Measurements from ENCODE around the gene ITGB7. TPM values are rescaled to one million over a fixed set of nuclear protein-coding genes. Genes with fewer than 3 reads are reported as not detected.

Gene ITGB7
- total RNA-seq, 1 donor from 2014 or later: 1.6 TPM

DNA sequence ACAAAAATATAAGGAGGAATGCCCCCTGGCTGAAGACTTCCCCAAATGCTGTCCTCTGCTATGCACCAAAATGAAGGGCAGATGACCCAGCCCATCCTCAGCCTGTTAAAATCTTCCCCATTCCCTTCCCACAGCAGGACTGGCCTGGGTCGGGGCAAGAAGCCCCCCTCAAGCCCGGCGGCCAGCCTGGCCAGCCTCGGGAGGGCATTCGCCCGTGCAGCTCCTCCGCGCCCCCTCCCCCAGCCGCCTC is 24.5 kb upstream of the ITGB7 start:
- Histone ChIP-seq H3K9me3 (ENCODE audit: control insufficient read depth in 3 of 3, low read length in 3 of 3) (no peaks in the 10 kb centered on the region), H3K27ac (ENCODE audit: low read depth, low read length) (peak overlapping the region; percentile 44), H3K4me3 (ENCODE audit: low read length in 3 of 3) (peak overlapping the region; percentile 56 to 68 (median 65))

DNA sequence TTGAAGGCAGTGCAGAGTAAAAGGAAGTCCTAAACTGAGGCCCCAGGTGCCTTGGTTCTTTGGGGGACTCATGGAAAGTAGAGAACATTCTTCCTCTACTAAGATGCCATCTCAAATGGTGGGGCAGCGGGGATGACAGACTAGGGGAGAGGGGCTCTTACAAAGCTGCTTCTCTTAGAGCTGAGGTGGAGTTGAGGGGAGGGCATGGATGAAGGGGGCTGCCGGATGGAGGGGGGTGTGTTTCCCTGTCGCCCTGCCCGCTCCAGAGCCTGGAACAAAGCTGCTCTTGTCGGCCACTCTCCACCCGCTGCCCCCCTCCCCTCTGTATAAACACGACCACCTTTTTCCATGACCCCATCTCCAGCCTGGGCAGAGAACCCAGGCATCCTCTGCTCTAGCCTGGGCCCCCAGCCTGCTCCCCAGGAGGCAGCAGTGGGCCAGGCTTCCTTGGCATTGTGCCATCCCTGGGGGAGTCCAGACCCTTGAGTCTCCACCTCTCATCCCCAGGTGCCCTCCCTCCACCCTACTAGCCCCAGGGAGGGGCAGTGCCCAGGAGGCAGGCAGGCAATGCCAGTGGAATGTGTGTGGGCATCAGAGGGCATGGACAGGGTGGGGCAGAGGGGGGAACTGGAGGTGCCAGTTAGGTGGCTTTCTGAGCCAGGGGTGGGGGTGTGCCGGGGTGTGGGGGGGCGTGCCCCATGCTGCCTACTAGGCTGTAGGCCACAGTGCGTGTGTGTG is 23.2 kb upstream of the ITGB7 start:
- Histone ChIP-seq H3K27me3 (ENCODE audit: control insufficient read depth in 3 of 3, insufficient read depth in 3 of 3, low read length in 3 of 3) (peaks cover 19 to 30% (median 30%) of the 10 kb centered on the region in 3 donors), H3K9me3 (ENCODE audit: control insufficient read depth in 3 of 3, low read length in 3 of 3) (no peaks in the 10 kb centered on the region), H3K9ac (ENCODE audit: low read depth in 1 of 3, low read length in 3 of 3) (no peak overlapping the region), H3K27ac (ENCODE audit: low read depth, low read length) (no peak overlapping the region), H3K4me1 (ENCODE audit: control insufficient read depth in 3 of 3, insufficient read depth in 3 of 3, low read length in 3 of 3) (peaks cover 18 to 25% (median 20%) of the 10 kb centered on the region in 3 donors), H3K36me3 (ENCODE audit: control insufficient read depth in 3 of 3, insufficient read depth in 3 of 3, low read length in 3 of 3) (no peaks in the 10 kb centered on the region), H3K4me3 (ENCODE audit: low read length in 3 of 3) (no peak overlapping the region)

More for the DNA sequence above, 24.5 kb upstream of the ITGB7 start:
- Histone ChIP-seq H3K9ac (ENCODE audit: low read depth in 1 of 3, low read length in 3 of 3) (peak overlapping the region; percentile 43 to 68 (median 56)), H3K36me3 (ENCODE audit: control insufficient read depth in 3 of 3, insufficient read depth in 3 of 3, low read length in 3 of 3) (no peaks in the 10 kb centered on the region), H3K27me3 (ENCODE audit: control insufficient read depth in 3 of 3, insufficient read depth in 3 of 3, low read length in 3 of 3) (peaks cover 19 to 39% (median 36%) of the 10 kb centered on the region in 3 donors), H3K4me1 (ENCODE audit: control insufficient read depth in 3 of 3, insufficient read depth in 3 of 3, low read length in 3 of 3) (peaks cover 18 to 23% (median 20%) of the 10 kb centered on the region in 3 donors)

DNA sequence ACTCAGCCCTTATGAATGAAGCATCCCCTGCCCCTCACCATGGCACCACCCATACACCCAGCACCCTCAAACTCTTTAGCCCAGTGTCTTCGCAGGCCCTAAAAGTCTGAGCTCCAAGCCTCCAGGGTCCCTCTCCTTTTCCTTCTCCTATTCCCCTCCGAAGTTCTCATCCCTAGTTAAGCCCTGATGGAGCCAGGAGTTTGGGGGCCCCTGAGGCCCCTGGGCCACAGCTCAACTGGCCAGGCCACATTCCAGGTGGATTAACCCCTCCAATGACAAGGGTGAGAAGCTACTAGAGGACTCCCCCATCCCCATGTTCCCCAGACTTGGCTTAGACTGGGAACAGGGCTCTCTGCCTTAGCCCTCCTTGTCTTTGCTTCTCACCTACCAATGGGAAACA is 22.4 kb upstream of the ITGB7 start:
- Histone ChIP-seq H3K4me3 (ENCODE audit: low read length in 3 of 3) (no peak overlapping the region), H3K36me3 (ENCODE audit: control insufficient read depth in 3 of 3, insufficient read depth in 3 of 3, low read length in 3 of 3) (no peaks in the 10 kb centered on the region), H3K27ac (ENCODE audit: low read depth, low read length) (no peak overlapping the region), H3K9me3 (ENCODE audit: control insufficient read depth in 3 of 3, low read length in 3 of 3) (no peaks in the 10 kb centered on the region), H3K27me3 (ENCODE audit: control insufficient read depth in 3 of 3, insufficient read depth in 3 of 3, low read length in 3 of 3) (peaks cover 17 to 26% (median 25%) of the 10 kb centered on the region in 3 donors), H3K9ac (ENCODE audit: low read depth in 1 of 3, low read length in 3 of 3) (no peak overlapping the region), H3K4me1 (ENCODE audit: control insufficient read depth in 3 of 3, insufficient read depth in 3 of 3, low read length in 3 of 3) (peaks cover 20 to 32% (median 24%) of the 10 kb centered on the region in 3 donors)

DNA sequence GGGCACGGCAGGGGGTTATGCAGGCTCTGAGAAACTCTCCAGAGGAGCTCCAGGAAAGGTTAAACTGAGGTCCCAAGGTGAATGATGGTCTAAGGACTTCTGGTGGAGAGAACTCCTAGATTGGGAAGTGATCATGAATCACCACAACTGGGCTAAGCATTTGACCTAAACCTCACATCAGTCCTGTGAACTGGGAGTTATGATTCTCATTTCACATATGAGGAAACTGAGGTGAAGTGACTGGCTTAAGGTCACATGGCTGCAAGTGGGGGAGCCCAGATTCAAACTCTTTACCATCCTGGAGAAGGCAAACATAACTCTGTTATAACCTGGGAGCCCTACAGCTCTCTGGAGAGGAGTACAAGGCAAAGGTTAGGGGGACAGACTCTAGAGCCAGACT is 20.8 kb upstream of the ITGB7 start:
- Histone ChIP-seq H3K36me3 (ENCODE audit: control insufficient read depth in 3 of 3, insufficient read depth in 3 of 3, low read length in 3 of 3) (no peaks in the 10 kb centered on the region), H3K4me1 (ENCODE audit: control insufficient read depth in 3 of 3, insufficient read depth in 3 of 3, low read length in 3 of 3) (peaks cover 20 to 37% (median 23%) of the 10 kb centered on the region in 3 donors), H3K9me3 (ENCODE audit: control insufficient read depth in 3 of 3, low read length in 3 of 3) (no peaks in the 10 kb centered on the region), H3K27me3 (ENCODE audit: control insufficient read depth in 3 of 3, insufficient read depth in 3 of 3, low read length in 3 of 3) (peaks cover 6 to 13% (median 12%) of the 10 kb centered on the region in 3 donors), H3K27ac (ENCODE audit: low read depth, low read length) (no peak overlapping the region), H3K9ac (ENCODE audit: low read depth in 1 of 3, low read length in 3 of 3) (no peak overlapping the region), H3K4me3 (ENCODE audit: low read length in 3 of 3) (no peak overlapping the region)

DNA sequence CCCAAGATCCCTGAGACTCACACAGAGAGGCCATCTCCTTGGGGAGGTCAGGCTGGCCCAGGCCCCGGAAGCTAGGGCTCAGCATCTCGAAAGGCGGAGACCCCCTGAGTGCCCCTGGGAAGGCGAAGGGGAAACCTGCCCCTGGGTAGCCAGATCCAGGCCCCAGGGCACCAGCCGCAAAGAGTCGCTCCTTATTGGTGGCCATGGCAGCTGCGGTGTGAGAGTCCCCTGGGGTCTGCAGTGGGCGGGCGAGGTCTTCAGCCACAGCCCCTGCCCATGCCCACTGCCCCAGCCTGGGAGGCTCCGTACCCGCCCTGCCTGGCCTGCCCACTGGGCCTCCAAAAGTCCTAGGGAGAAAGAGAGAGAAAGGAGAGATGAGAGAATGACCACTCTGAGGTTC is 20.3 kb upstream of the ITGB7 start:
- Histone ChIP-seq H3K9me3 (ENCODE audit: control insufficient read depth in 3 of 3, low read length in 3 of 3) (no peaks in the 10 kb centered on the region), H3K27me3 (ENCODE audit: control insufficient read depth in 3 of 3, insufficient read depth in 3 of 3, low read length in 3 of 3) (peaks cover under 1 to 8% (median 7%) of the 10 kb centered on the region in 3 donors), H3K27ac (ENCODE audit: low read depth, low read length) (no peak overlapping the region), H3K4me1 (ENCODE audit: control insufficient read depth in 3 of 3, insufficient read depth in 3 of 3, low read length in 3 of 3) (peaks cover 18 to 37% (median 23%) of the 10 kb centered on the region in 3 donors), H3K9ac (ENCODE audit: low read depth in 1 of 3, low read length in 3 of 3) (no peak overlapping the region), H3K36me3 (ENCODE audit: control insufficient read depth in 3 of 3, insufficient read depth in 3 of 3, low read length in 3 of 3) (no peaks in the 10 kb centered on the region), H3K4me3 (ENCODE audit: low read length in 3 of 3) (no peak overlapping the region)

DNA sequence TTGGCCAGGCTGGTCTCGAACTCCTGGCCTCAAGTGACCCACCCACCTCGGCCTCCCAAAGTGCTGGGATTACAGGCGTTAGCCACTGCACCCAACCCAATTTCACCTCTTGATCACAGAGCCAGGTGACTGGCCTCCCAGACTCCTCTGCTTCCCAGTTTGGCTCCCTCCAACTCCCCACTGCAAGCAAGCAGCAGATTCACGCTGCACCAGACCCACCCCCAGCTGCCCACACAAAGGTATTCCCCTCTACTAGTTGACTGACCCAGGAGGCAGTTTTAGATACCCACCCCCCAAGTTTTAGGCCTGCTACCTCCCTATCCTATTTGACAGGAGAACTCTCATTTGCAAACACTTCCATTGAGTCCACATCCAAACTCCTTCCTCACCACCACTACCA is 19.8 kb upstream of the ITGB7 start:
- no peak overlapping the region for H3K9ac ChIP-seq (ENCODE audit: low read depth in 1 of 3, low read length in 3 of 3)
- H3K27me3 ChIP-seq (ENCODE audit: control insufficient read depth in 3 of 3, insufficient read depth in 3 of 3, low read length in 3 of 3): peaks cover 0 to 7% (median 6%) of the 10 kb centered on the region in 3 donors

DNA sequence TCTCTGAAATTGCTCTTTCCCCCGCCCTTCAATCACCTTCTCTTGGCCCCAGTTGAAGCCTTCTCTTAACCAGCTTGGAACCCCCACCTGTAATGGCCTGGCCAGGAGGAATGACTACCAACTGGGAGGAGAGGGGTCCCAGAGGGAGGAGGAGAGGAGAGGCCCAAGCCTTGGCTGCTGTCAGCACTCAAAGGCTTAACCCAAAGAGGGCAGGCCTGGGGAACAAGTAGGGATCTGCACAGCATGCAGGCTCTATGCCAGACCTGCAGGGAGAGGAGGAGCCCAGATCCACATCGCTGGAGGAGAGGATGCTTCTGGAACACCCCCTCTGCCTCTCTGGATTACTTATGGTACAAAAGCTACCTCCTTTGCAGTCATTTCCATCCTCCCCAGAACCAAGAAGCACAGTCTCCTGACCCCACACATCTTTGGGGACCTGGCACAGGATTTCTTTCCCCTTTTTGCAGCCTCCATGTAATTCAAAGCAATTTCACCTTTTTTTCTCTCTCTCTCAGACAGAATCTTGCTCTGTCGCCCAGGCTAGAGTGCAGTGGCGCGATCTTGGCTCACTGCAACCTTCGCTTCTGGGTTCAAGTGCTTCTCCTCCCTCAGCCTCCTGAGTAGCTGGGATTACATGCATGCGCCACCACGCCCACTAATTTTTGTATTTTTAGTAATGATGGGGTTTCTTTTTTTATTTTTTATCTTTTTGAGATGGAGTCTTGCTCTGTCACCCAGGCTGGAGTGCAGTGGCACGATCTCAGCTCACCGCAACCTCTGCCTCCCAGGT is 18.8 kb upstream of the ITGB7 start:
- Histone ChIP-seq H3K4me1 (ENCODE audit: control insufficient read depth in 3 of 3, insufficient read depth in 3 of 3, low read length in 3 of 3) (peaks cover 26 to 35% (median 28%) of the 10 kb centered on the region in 3 donors), H3K36me3 (ENCODE audit: control insufficient read depth in 3 of 3, insufficient read depth in 3 of 3, low read length in 3 of 3) (no peaks in the 10 kb centered on the region), H3K27me3 (ENCODE audit: control insufficient read depth in 3 of 3, insufficient read depth in 3 of 3, low read length in 3 of 3) (no peaks in the 10 kb centered on the region), H3K4me3 (ENCODE audit: low read length in 3 of 3) (no peak overlapping the region), H3K27ac (ENCODE audit: low read depth, low read length) (no peak overlapping the region), H3K9me3 (ENCODE audit: control insufficient read depth in 3 of 3, low read length in 3 of 3) (no peaks in the 10 kb centered on the region), H3K9ac (ENCODE audit: low read depth in 1 of 3, low read length in 3 of 3) (no peak overlapping the region)

More for the DNA sequence above, 19.8 kb upstream of the ITGB7 start:
- H3K4me3 ChIP-seq (ENCODE audit: low read length in 3 of 3): no peak overlapping the region
- no peaks in the 10 kb centered on the region for H3K9me3 ChIP-seq (ENCODE audit: control insufficient read depth in 3 of 3, low read length in 3 of 3)
- H3K4me1 ChIP-seq (ENCODE audit: control insufficient read depth in 3 of 3, insufficient read depth in 3 of 3, low read length in 3 of 3): peaks cover 23 to 39% (median 25%) of the 10 kb centered on the region in 3 donors
- H3K27ac ChIP-seq (ENCODE audit: low read depth, low read length): no peak overlapping the region
- H3K36me3 ChIP-seq (ENCODE audit: control insufficient read depth in 3 of 3, insufficient read depth in 3 of 3, low read length in 3 of 3): no peaks in the 10 kb centered on the region

DNA sequence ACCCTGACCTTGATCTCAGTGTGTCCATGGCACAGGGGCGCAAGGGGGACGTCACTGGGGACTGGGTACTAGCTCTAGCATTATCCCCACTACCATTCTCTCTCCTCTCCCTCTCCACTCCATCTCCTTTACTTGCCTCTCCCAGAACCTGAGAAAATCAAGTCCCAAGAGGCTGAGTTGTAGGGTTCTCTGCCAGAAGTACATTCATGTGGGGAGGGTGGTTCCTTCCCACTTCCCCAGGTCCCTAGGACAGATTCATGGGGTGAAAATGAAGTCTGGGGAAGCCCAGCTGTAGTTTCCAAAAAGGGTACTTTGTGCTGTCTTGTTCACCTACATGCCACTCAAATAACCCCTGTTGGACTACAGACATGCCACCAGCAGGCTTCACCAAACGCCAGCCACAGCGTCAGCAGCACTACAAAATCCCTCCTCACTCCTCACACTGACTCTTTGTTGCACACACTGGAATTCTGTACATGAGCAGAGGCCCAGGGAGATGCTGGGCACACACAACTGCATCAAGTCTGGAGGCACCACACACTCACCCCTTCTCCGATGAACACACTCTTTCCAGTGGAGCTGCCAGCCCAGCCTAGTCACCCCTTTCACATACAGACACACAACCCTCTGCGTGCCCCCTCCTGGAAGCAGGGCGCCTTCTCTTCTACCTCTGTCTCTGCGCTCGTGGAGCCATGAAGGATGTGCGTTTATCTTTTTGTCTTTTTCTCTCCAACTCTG is 18.0 kb upstream of the ITGB7 start:
- Histone ChIP-seq H3K27ac (ENCODE audit: low read depth, low read length) (no peak overlapping the region), H3K9ac (ENCODE audit: low read depth in 1 of 3, low read length in 3 of 3) (no peak overlapping the region), H3K9me3 (ENCODE audit: control insufficient read depth in 3 of 3, low read length in 3 of 3) (no peaks in the 10 kb centered on the region), H3K4me3 (ENCODE audit: low read length in 3 of 3) (no peak overlapping the region), H3K27me3 (ENCODE audit: control insufficient read depth in 3 of 3, insufficient read depth in 3 of 3, low read length in 3 of 3) (no peaks in the 10 kb centered on the region), H3K4me1 (ENCODE audit: control insufficient read depth in 3 of 3, insufficient read depth in 3 of 3, low read length in 3 of 3) (peaks cover 26 to 41% (median 32%) of the 10 kb centered on the region in 3 donors), H3K36me3 (ENCODE audit: control insufficient read depth in 3 of 3, insufficient read depth in 3 of 3, low read length in 3 of 3) (no peaks in the 10 kb centered on the region)

DNA sequence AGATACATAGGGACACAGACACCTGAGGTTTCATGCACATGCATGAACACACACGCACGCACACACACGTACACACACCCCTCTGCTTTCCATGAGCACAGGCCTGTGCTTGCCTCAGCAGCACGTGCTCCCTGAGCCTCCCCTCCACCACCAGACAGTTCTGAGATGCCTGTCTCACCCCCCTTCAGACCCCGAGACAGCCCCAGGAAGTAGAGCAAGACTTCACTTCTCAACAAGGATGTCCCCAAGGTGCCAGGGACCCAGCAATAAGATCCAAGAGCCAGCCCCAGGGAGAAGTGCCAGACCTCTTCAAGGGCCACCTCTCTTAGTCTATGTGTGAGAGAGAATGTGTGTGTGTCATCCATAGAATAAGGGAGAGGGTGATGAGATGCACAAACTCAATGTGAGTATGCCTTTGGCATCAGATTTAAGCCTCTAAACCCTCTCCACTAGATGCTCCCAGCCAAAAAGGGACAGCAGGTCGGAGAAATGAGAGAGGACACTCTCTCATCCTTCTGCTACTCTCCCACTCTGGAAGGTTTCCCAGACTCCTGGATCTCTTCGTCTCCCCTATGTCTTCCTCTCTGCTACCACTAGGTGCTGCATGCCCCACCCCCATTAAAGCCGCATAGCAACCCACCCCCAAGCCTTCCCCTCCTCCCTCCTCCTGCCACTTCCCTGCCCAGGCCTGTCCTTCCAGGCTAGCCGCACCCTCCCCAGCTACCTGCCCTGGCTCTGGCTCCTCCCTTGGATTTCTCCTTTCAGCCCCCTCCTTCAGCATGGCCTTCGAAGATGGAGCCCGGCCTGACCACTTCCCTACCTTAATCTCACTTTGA is 17.2 kb upstream of the ITGB7 start:
- Histone ChIP-seq H3K27me3 (ENCODE audit: control insufficient read depth in 3 of 3, insufficient read depth in 3 of 3, low read length in 3 of 3) (no peaks in the 10 kb centered on the region), H3K4me1 (ENCODE audit: control insufficient read depth in 3 of 3, insufficient read depth in 3 of 3, low read length in 3 of 3) (peaks cover 31 to 47% (median 37%) of the 10 kb centered on the region in 3 donors), H3K27ac (ENCODE audit: low read depth, low read length) (peak overlapping the region; percentile 7), H3K9me3 (ENCODE audit: control insufficient read depth in 3 of 3, low read length in 3 of 3) (no peaks in the 10 kb centered on the region), H3K4me3 (ENCODE audit: low read length in 3 of 3) (peak overlapping the region in 1 of 3 donors; percentile 27), H3K36me3 (ENCODE audit: control insufficient read depth in 3 of 3, insufficient read depth in 3 of 3, low read length in 3 of 3) (no peaks in the 10 kb centered on the region), H3K9ac (ENCODE audit: low read depth in 1 of 3, low read length in 3 of 3) (peak overlapping the region in 1 of 3 donors; percentile 41)
